ENCODE measurements around the gene RNF212B. TPM values are rescaled to one million over a fixed set of nuclear protein-coding genes. Genes with fewer than 3 reads are reported as not detected.

Gene RNF212B
- total and polyA plus RNA-seq, 2 of the 13 experiments (the other 11 are each of a cell fraction or from before 2014, with no cell fraction given), result 0.05 TPM; not detected in 1

GRCh38 chr14:23286020-23286901, 48.5 kb downstream of the RNF212B start, which contains the start of gene HOMEZ (continued):
- TF ChIP-seq NFATC3 (CRISPR knock-in tag; IDR thresholded peaks at IDR 0.05) (no peak; the same call in 1 of the 2 replicates), ZNF713 (CRISPR knock-in tag; IDR thresholded peaks at IDR 0.05) (peak; percentile 53; the same call in 1 of the 2 replicates), ZMYM2 (CRISPR knock-in tag; IDR thresholded peaks at IDR 0.05) (peak; percentile 96), ZNF878 (CRISPR knock-in tag; IDR thresholded peaks at IDR 0.05) (0 out of 2 replicates have a peak, but pooled peaks have one; percentile 32), ZNF142 (CRISPR knock-in tag; IDR thresholded peaks at IDR 0.05) (peak; percentile 73; the same call in 1 of the 2 replicates), ZNF547 (CRISPR knock-in tag; IDR thresholded peaks at IDR 0.05) (peak; percentile 98), AGO1 (IDR thresholded peaks at IDR 0.05; ENCODE audit: low read depth, low read length, poor library complexity, severe bottlenecking) (peak; percentile 85), ZNF354B (CRISPR knock-in tag; IDR thresholded peaks at IDR 0.05) (no peak), RELA (CRISPR knock-in tag; IDR thresholded peaks at IDR 0.05) (peak; percentile 39; the same call in 1 of the 2 replicates), ELF4 (CRISPR knock-in tag; IDR thresholded peaks at IDR 0.05; ENCODE audit: borderline replicate concordance) (peak; percentile 81; the same call in 1 of the 2 replicates), MEIS1 (CRISPR knock-in tag; IDR thresholded peaks at IDR 0.05; ENCODE audit: borderline replicate concordance) (peak; percentile 64; the same call in 1 of the 2 replicates), CBX5 (CRISPR knock-in tag; IDR thresholded peaks at IDR 0.05; ENCODE audit: borderline replicate concordance) (peak; percentile 71), ZNF44 (CRISPR knock-in tag; IDR thresholded peaks at IDR 0.05) (peak; percentile 99; the same call in 1 of the 2 replicates), FLYWCH1 (CRISPR knock-in tag; IDR thresholded peaks at IDR 0.05) (no peak), ZFP36L2 (CRISPR knock-in tag; IDR thresholded peaks at IDR 0.05) (no peak; the same call in 1 of the 2 replicates), ZNF292 (CRISPR knock-in tag; IDR thresholded peaks at IDR 0.05; ENCODE audit: borderline replicate concordance, low read depth) (peak; percentile 86), TOPORS (CRISPR knock-in tag; IDR thresholded peaks at IDR 0.05) (no peak), ZNF83 (CRISPR knock-in tag; IDR thresholded peaks at IDR 0.05; ENCODE audit: borderline replicate concordance) (peak; percentile 62; the same call in 1 of the 2 replicates), ZNF468 (CRISPR knock-in tag; IDR thresholded peaks at IDR 0.05) (no peak)
- TF ChIP-seq, protein P1, sequence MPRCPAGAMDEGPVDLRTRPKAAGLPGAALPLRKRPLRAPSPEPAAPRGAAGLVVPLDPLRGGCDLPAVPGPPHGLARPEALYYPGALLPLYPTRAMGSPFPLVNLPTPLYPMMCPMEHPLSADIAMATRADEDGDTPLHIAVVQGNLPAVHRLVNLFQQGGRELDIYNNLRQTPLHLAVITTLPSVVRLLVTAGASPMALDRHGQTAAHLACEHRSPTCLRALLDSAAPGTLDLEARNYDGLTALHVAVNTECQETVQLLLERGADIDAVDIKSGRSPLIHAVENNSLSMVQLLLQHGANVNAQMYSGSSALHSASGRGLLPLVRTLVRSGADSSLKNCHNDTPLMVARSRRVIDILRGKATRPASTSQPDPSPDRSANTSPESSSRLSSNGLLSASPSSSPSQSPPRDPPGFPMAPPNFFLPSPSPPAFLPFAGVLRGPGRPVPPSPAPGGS (CRISPR knock-in tag; IDR thresholded peaks at IDR 0.05), result peak; percentile 26
- TF ChIP-seq, protein P2, sequence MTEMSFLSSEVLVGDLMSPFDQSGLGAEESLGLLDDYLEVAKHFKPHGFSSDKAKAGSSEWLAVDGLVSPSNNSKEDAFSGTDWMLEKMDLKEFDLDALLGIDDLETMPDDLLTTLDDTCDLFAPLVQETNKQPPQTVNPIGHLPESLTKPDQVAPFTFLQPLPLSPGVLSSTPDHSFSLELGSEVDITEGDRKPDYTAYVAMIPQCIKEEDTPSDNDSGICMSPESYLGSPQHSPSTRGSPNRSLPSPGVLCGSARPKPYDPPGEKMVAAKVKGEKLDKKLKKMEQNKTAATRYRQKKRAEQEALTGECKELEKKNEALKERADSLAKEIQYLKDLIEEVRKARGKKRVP (CRISPR knock-in tag; IDR thresholded peaks at IDR 0.05), result no peak

Measured in HepG2 (cell line).